Vagina (tissue), 2 donors: ENCODE data around the gene PCK1. TPM values are rescaled to one million over a fixed set of nuclear protein-coding genes. Genes with fewer than 3 reads are reported as not detected.

Experiments used
- DNase-seq, 2 donors: peaks; one replicate each; pipeline ENCODE4 v3.0.0-alpha.2; 2017; ENCODE audit errors: extremely low spot score in 2 of 2
- H3K27ac ChIP-seq: fragments of 200-600 bp; sonication (generic); one replicate; pipeline ENCODE4 v1.5.1; 2019
- H3K27me3 ChIP-seq: fragments of 200-600 bp; sonication (generic); one replicate; pipeline ENCODE4 v1.5.1; 2019
- H3K36me3 ChIP-seq, 2 donors: fragments of 200-600 bp; sonication (generic); one replicate each; pipeline ENCODE4 v1.5.1; 2017 to 2019
- H3K4me1 ChIP-seq: fragments of 200-600 bp; sonication (generic); one replicate; pipeline ENCODE4 v1.5.1; 2019
- H3K4me3 ChIP-seq, 2 donors: fragments of 200-600 bp; sonication (generic); 1 replicate in 1 of 2; 2 replicates in 1 of 2; pipeline ENCODE4 v1.5.1; 2016 to 2019
- H3K9me3 ChIP-seq: fragments of 200-600 bp; sonication (generic); one replicate; pipeline ENCODE4 v1.5.1; 2019
- CTCF ChIP-seq, 3 experiments: fragments of 450-650 bp in 2 of 3; fragments of 200-600 bp in 1 of 3; sonication (generic) in 1 of 3; IDR thresholded peaks; one replicate each; pipeline ENCODE4 v1.5.1; 2017 to 2019; ENCODE audit warnings: antibody characterized with exemption in 3 of 3, mild to moderate bottlenecking in 2 of 3, moderate library complexity in 2 of 3
- POLR2A ChIP-seq, 2 donors: fragments of 450-650 bp; IDR thresholded peaks; one replicate each; pipeline ENCODE4 v1.6.1; 2017; ENCODE audit warnings: antibody characterized with exemption in 2 of 2, mild to moderate bottlenecking in 2 of 2, moderate library complexity in 2 of 2
- POLR2AphosphoS5 ChIP-seq, 2 donors: sonication (generic); formaldehyde crosslinking; IDR thresholded peaks; one replicate each; pipeline ENCODE4 v1.9.0; 2017; ENCODE audit warnings: antibody characterized with exemption in 2 of 2, mild to moderate bottlenecking in 2 of 2, low read depth in 1 of 2; ENCODE audit not compliant: insufficient read depth in 1 of 2
- intact Hi-C: fragments of 100-400 bp; cut with DNase I; formaldehyde crosslinking; loops from one replicate; pipeline ENCODE4 v1.15.1; 2023
- total RNA-seq: library from RNA; depleted of rRNA; stranded (reverse); fragments of >200 nt; gene quantifications from one replicate; pipeline ENCODE4 v1.2.3, GENCODE V29; 2016

Gene PCK1
- total RNA-seq, 1 donor from 2014 or later, result 13.0 TPM

GRCh38 chr20:57579898-57580447 lies 19.1 kb downstream of the PCK1 start:
- peaks cover 20% of the 10 kb centered on the region for H3K4me1 ChIP-seq
- no peaks in the 10 kb centered on the region for H3K9me3 ChIP-seq
- intact Hi-C loops, result no loop called here
- TF ChIP-seq POLR2AphosphoS5 (IDR thresholded peaks at IDR 0.05; ENCODE audit: insufficient read depth in 1 of 2, low read depth in 1 of 2), result no peak
- no peak for TF ChIP-seq CTCF (IDR thresholded peaks at IDR 0.05)
- no peak for TF ChIP-seq POLR2A (IDR thresholded peaks at IDR 0.05)
- no peak overlapping the region for H3K4me3 ChIP-seq
- no peaks in the 10 kb centered on the region for H3K36me3 ChIP-seq
- DNase-seq, result no peak
- no peaks in the 10 kb centered on the region for H3K27me3 ChIP-seq
- H3K27ac ChIP-seq, result no peak overlapping the region

- Histone ChIP-seq H3K36me3 (no peaks in the 10 kb centered on the region), H3K4me3 (no peak overlapping the region), H3K27me3 (no peaks in the 10 kb centered on the region), H3K27ac (no peak overlapping the region), H3K9me3 (no peaks in the 10 kb centered on the region), H3K4me1 (peaks cover 20% of the 10 kb centered on the region)
- no peak for DNase-seq
- intact Hi-C loops, result no loop called here
- TF ChIP-seq CTCF (IDR thresholded peaks at IDR 0.05) (no peak), POLR2AphosphoS5 (IDR thresholded peaks at IDR 0.05; ENCODE audit: insufficient read depth in 1 of 2, low read depth in 1 of 2) (no peak), POLR2A (IDR thresholded peaks at IDR 0.05) (no peak)
Observed at GRCh38 chr20:57580478-57581201, 19.7 kb downstream of the PCK1 start.

GRCh38 chr20:57581202-57582028 lies 20.5 kb downstream of the PCK1 start:
- Histone ChIP-seq H3K36me3 (no peaks in the 10 kb centered on the region), H3K27ac (peak overlapping the region; percentile 69), H3K4me3 (no peak overlapping the region), H3K27me3 (no peaks in the 10 kb centered on the region), H3K4me1 (peaks cover 20% of the 10 kb centered on the region), H3K9me3 (no peaks in the 10 kb centered on the region)
- TF ChIP-seq POLR2AphosphoS5 (IDR thresholded peaks at IDR 0.05; ENCODE audit: insufficient read depth in 1 of 2, low read depth in 1 of 2) (no peak), CTCF (IDR thresholded peaks at IDR 0.05) (no peak), POLR2A (IDR thresholded peaks at IDR 0.05) (no peak)
- no peak for DNase-seq
- intact Hi-C loops, result no loop called here

GRCh38 chr20:57582029-57582378 lies 21.1 kb downstream of the PCK1 start:
- DNase-seq, result no peak
- intact Hi-C loops, result no loop called here
- Histone ChIP-seq H3K36me3 (no peaks in the 10 kb centered on the region), H3K4me3 (no peak overlapping the region), H3K9me3 (no peaks in the 10 kb centered on the region), H3K27me3 (no peaks in the 10 kb centered on the region), H3K27ac (peak overlapping the region; percentile 69), H3K4me1 (peaks cover 20% of the 10 kb centered on the region)
- no peak for TF ChIP-seq POLR2AphosphoS5 (IDR thresholded peaks at IDR 0.05; ENCODE audit: insufficient read depth in 1 of 2, low read depth in 1 of 2)

GRCh38 chr20:57582432-57583288 lies 21.8 kb downstream of the PCK1 start:
- TF ChIP-seq CTCF (IDR thresholded peaks at IDR 0.05) (peak in 1 of 3 experiments; percentile 7), POLR2AphosphoS5 (IDR thresholded peaks at IDR 0.05; ENCODE audit: insufficient read depth in 1 of 2, low read depth in 1 of 2) (peak in 1 of 2 donors; percentile 59), POLR2A (IDR thresholded peaks at IDR 0.05) (no peak)
- intact Hi-C loops, result no loop called here
- Histone ChIP-seq H3K27ac (peak overlapping the region; percentile 69), H3K4me1 (peaks cover 20% of the 10 kb centered on the region), H3K36me3 (no peaks in the 10 kb centered on the region), H3K9me3 (no peaks in the 10 kb centered on the region), H3K4me3 (peak overlapping the region in 1 of 2 donors; percentile 13), H3K27me3 (no peaks in the 10 kb centered on the region)
- DNase-seq, result no peak
